Heart left ventricle (tissue), 13 donors: ENCODE measurements around the gene VPS37D.

ENCODE experiments used
- CTCF ChIP-seq, 12 donors: fragments of 200-600 bp; sonication (generic) in 4 of 12; IDR thresholded peaks; one replicate each; pipeline versions ENCODE4 v1.5.0 to v1.8.0; 2018 to 2022; ENCODE audit warnings: antibody characterized with exemption in 12 of 12, mild to moderate bottlenecking in 5 of 12
- POLR2A ChIP-seq, 2 donors: fragments of 450-650 bp; IDR thresholded peaks; one replicate each; pipeline ENCODE4 v1.6.1; 2017; ENCODE audit warnings: antibody characterized with exemption in 2 of 2, mild to moderate bottlenecking in 2 of 2, moderate library complexity in 2 of 2
- donor health status: ischemic (EF 13 %, LVEDD 7.1; RV severe dilation, severe dysfunction).
- donor health status: DM: no; HTN: yes; CAD: no.
- donor health status: DM: no; HTN: no; CAD: no.
- donor health status: ischemic (EF 25% LVEDD 6.9; RV normal size, moderate dysfunction).
- donor health status: ischemic (EF 25% LVEDD 5.7; RV mildly dilated, moderate dysfunction).
- donor health status: ischemic (EF 35%, LVEDD 5.7; RV mildly dilated, moderate dysfunction).
- donor health status: nonischemic (EF 11% LVEDD 7.7; RV severe dilation, severe dysfunction).
- donor health status: DM: yes; HTN: yes; CAD: no.
- donor health status: PGD.
- donor health status: ischemic (EF 29% LVEDD 5.4; RV normal size, mild dysfunction).
- donor health status: nonischemic (EF 23%, LVEDD 6.1; RV moderate dilation, normal function).

- TF ChIP-seq CTCF (IDR thresholded peaks at IDR 0.05) (no peak), POLR2A (IDR thresholded peaks at IDR 0.05) (no peak)
These were observed 34.6 kb downstream of the VPS37D start for GRCh38 chr7:73702226-73702625.
